Esophagus muscularis mucosa (tissue), 4 donors: ENCODE results near the gene ANXA2. TPM values are rescaled to one million over a fixed set of nuclear protein-coding genes. Genes with fewer than 3 reads are reported as not detected.
A peak's percentile ranks its signal among the peaks of the same experiment; 100 is the strongest.

Experiments
- DNase-seq: peaks from one replicate; pipeline ENCODE4 v3.0.0-alpha.2; 2017; ENCODE audit errors: extremely low spot score
- H3K27ac ChIP-seq, 4 donors: fragments of 200-600 bp; sonication (generic); replicated peaks in 1 of 4; 1 replicate in 3 of 4; 2 replicates in 1 of 4; pipeline ENCODE4 v1.5.1; 2016 to 2019; ENCODE audit warnings: mild to moderate bottlenecking in 1 of 4
- H3K27me3 ChIP-seq, 4 donors: fragments of 200-600 bp; sonication (generic); one replicate each; pipeline versions ENCODE4 v1.5.1 to v1.6.0; 2016 to 2019
- H3K36me3 ChIP-seq, 4 donors: fragments of 200-600 bp; sonication (generic); one replicate each; pipeline ENCODE4 v1.5.1; 2016 to 2019
- H3K4me1 ChIP-seq, 4 donors: fragments of 200-600 bp; sonication (generic); one replicate each; pipeline ENCODE4 v1.5.1; 2016 to 2019
- H3K4me3 ChIP-seq, 4 donors: fragments of 200-600 bp; sonication (generic); 1 replicate in 2 of 4; 2 replicates in 2 of 4; pipeline ENCODE4 v1.5.1; 2016 to 2019; ENCODE audit warnings: mild to moderate bottlenecking in 4 of 4, moderate library complexity in 1 of 4
- H3K9me3 ChIP-seq, 4 donors: fragments of 200-600 bp; sonication (generic); 1 replicate in 3 of 4; 2 replicates in 1 of 4; pipeline ENCODE4 v1.5.1; 2016 to 2019
- CTCF ChIP-seq, 3 experiments: fragments of 200-600 bp in 2 of 3; fragments of 450-650 bp in 1 of 3; sonication (generic) in 2 of 3; IDR thresholded peaks; one replicate each; pipeline ENCODE4 v1.5.1; 2017 to 2019; ENCODE audit warnings: antibody characterized with exemption in 3 of 3, mild to moderate bottlenecking in 2 of 3, moderate library complexity in 1 of 3
- EP300 ChIP-seq: sonication (generic); formaldehyde crosslinking; IDR thresholded peaks from one replicate; pipeline ENCODE4 v1.6.1; 2017; ENCODE audit warnings: antibody characterized with exemption
- WGBS: methylation state at CpG from one replicate; pipeline ENCODE4 v1.1.5; 2018; 5-methylcytosine and 5-hydroxymethylcytosine counted together
- intact Hi-C: fragments of 100-400 bp; cut with DNase I; formaldehyde crosslinking; loops from one replicate; pipeline ENCODE4 v1.15.1; 2023
- small RNA-seq, 3 donors: library from RNA; depleted of rRNA; stranded (forward); fragments of <200 nt; gene quantifications; one replicate each; pipeline ENCODE3, GENCODE V24; 2016
- total RNA-seq, 4 donors: library from RNA; depleted of rRNA; stranded (reverse); fragments of >200 nt; gene quantifications; one replicate each; pipeline versions ENCODE4 v1.1.0 to v1.2.1, GENCODE V29; 2016

ANXA2 gene
- total RNA-seq, 4 donors from 2014 or later = 333 to 606 (median 406) TPM

GRCh38 chr15:60301024-60301423 is 96.8 kb downstream of the ANXA2 start:
- intact Hi-C loops = no loop called here
- Histone ChIP-seq H3K27me3 (peaks cover 0 to 5% (median 0%) of the 10 kb centered on the region in 4 donors), H3K36me3 (no peaks in the 10 kb centered on the region), H3K4me3 (no peak overlapping the region), H3K27ac (no peak overlapping the region), H3K4me1 (peaks cover 0 to 10% (median 6%) of the 10 kb centered on the region in 4 donors), H3K9me3 (no peaks in the 10 kb centered on the region)
- DNase-seq = peak; percentile 34
- no peak for TF ChIP-seq CTCF (IDR thresholded peaks at IDR 0.05)
- 84% methylated on average over 1 of the region's 1 CpG for WGBS

GRCh38 chr15:60299452-60300047 is 98.2 kb downstream of the ANXA2 start:
- Histone ChIP-seq H3K27ac (no peak overlapping the region), H3K4me3 (no peak overlapping the region), H3K4me1 (peaks cover 0 to 10% (median 6%) of the 10 kb centered on the region in 4 donors), H3K9me3 (no peaks in the 10 kb centered on the region), H3K27me3 (peaks cover 0 to 5% (median 0%) of the 10 kb centered on the region in 4 donors), H3K36me3 (no peaks in the 10 kb centered on the region)
- DNase-seq = peak; percentile 72
- TF ChIP-seq CTCF (IDR thresholded peaks at IDR 0.05) (peak in 1 of 3 experiments; percentile 21), EP300 (no peak)
- intact Hi-C loops = no loop called here
- WGBS = 35% methylated on average over 18 of the region's 18 CpGs

Small RNA genes lying within 50 kb of the gene (small RNA-seq; reads per million reads assigned to genes)
- 0 reads per million in 3 donors for gene AC087385.3

Other genes with a start within 250 kb of the ANXA2 start
- 10 to 100 TPM; 17.4 to 30.4 (median 21.3) TPM for gene ICE2, start 81.2 kb upstream of the ANXA2 start, total RNA-seq